Measurements from ENCODE around the gene UQCR11.

The UQCR11 gene

DNA sequence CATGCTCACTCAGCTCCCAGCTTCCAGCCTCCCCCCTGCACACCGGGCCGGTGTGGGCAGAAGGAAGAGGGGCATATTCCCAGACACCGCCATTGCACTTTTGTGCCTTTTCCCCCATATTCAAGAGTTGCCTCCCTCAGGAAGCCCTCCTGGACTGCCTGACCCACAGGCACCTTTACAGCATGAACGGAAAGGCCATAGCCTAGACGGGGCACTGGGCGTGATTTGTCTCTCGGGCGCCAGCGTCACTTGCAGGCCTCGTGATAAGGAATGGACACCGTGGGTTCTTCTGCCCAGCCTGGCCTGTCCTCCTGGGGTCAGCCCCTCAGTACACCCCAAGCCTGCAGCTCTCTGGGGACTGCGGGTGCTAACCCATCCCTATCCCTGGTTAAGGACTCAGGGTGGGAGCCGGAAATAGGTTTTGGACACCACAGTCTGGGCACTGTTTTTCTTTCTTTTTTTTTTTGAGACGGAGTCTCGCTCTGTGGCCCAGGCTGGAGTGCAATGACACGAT is 933 bp upstream of the UQCR11 start:
- Histone ChIP-seq H3K27ac (ENCODE audit: low read depth, low read length) (peak overlapping the region; percentile 88), H3K9me3 (ENCODE audit: control insufficient read depth, insufficient read depth, low read length) (no peaks in the 10 kb centered on the region), H3K27me3 (ENCODE audit: control insufficient read depth, low read length) (no peaks in the 10 kb centered on the region), H3K9me2 (replicated peaks; ENCODE audit: control insufficient read depth, low read length) (no peaks in the 10 kb centered on the region), H3K36me3 (ENCODE audit: control insufficient read depth, low read length) (peaks cover 47% of the 10 kb centered on the region), H3K4me3 (ENCODE audit: low read length) (peak overlapping the region; percentile 98), H3F3A (ENCODE audit: control insufficient read depth, insufficient read depth) (peaks cover 44% of the 10 kb centered on the region), H4K20me1 (ENCODE audit: control insufficient read depth, insufficient read depth, low read depth, low read length) (0 out of 2 replicates have a peak, but pooled peaks cover 3% of the 10 kb centered on the region), H3K4me1 (ENCODE audit: control insufficient read depth, low read length) (peaks cover 74% of the 10 kb centered on the region), H3K4me2 (ENCODE audit: low read length) (peak overlapping the region; percentile 99), H3K79me2 (ENCODE audit: control insufficient read depth, low read length) (peaks cover 41% of the 10 kb centered on the region)
- TF ChIP-seq, protein P1, sequence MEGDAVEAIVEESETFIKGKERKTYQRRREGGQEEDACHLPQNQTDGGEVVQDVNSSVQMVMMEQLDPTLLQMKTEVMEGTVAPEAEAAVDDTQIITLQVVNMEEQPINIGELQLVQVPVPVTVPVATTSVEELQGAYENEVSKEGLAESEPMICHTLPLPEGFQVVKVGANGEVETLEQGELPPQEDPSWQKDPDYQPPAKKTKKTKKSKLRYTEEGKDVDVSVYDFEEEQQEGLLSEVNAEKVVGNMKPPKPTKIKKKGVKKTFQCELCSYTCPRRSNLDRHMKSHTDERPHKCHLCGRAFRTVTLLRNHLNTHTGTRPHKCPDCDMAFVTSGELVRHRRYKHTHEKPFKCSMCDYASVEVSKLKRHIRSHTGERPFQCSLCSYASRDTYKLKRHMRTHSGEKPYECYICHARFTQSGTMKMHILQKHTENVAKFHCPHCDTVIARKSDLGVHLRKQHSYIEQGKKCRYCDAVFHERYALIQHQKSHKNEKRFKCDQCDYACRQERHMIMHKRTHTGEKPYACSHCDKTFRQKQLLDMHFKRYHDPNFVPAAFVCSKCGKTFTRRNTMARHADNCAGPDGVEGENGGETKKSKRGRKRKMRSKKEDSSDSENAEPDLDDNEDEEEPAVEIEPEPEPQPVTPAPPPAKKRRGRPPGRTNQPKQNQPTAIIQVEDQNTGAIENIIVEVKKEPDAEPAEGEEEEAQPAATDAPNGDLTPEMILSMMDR (IDR thresholded peaks at IDR 0.05; ENCODE audit: low read depth, low read length, poor library complexity, severe bottlenecking) = peak; percentile 6
- no peak for TF ChIP-seq EZH2phosphoT487 (IDR thresholded peaks at IDR 0.05; ENCODE audit: borderline replicate concordance, low read length)

DNA sequence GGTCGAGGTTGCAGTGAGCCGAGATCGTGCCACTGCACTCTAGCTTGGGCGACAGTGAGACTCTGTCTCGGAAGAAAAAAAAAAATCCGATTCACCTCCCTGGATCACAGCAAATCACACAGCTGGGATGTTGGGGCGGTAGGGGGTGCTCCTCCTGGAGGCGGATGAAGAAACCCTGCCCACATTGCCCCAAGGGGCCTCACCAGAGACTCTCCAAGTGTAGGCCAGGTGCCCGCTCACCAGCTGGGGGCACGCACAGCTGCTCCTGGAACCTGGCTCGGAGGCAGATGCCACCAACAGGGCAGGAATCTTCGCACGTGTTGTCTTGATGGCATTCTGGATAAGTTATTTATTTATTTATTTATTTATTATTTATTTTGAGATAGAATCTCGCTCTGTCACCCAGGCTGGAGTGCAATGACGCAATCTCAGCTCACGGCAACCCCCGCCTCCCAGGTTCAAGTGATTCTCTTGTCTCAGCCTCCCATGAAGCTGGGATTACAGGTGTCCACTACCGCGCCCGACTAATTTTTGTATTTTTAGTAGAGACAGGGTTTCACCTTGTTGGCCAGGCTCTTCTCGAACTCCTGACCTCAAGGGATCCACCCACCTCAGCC is 3.1 kb downstream of the UQCR11 start:
- Histone ChIP-seq H3K4me1 (ENCODE audit: control insufficient read depth, low read length) (peaks cover 56% of the 10 kb centered on the region), H3K27ac (ENCODE audit: low read depth, low read length) (no peak overlapping the region), H3K4me3 (ENCODE audit: low read length) (no peak overlapping the region), H3K79me2 (ENCODE audit: control insufficient read depth, low read length) (peaks cover 72% of the 10 kb centered on the region), H3F3A (ENCODE audit: control insufficient read depth, insufficient read depth) (peaks cover 20% of the 10 kb centered on the region), H3K4me2 (ENCODE audit: low read length) (no peak overlapping the region), H3K27me3 (ENCODE audit: control insufficient read depth, low read length) (no peaks in the 10 kb centered on the region), H3K9me2 (replicated peaks; ENCODE audit: control insufficient read depth, low read length) (no peaks in the 10 kb centered on the region), H3K36me3 (ENCODE audit: control insufficient read depth, low read length) (peaks cover 54% of the 10 kb centered on the region), H3K9me3 (ENCODE audit: control insufficient read depth, insufficient read depth, low read length) (no peaks in the 10 kb centered on the region), H4K20me1 (ENCODE audit: control insufficient read depth, insufficient read depth, low read depth, low read length) (0 out of 2 replicates have a peak, but pooled peaks cover 3% of the 10 kb centered on the region)
- TF ChIP-seq EZH2phosphoT487 (IDR thresholded peaks at IDR 0.05; ENCODE audit: borderline replicate concordance, low read length) = no peak
- TF ChIP-seq, protein P1 (IDR thresholded peaks at IDR 0.05; ENCODE audit: low read depth, low read length, poor library complexity, severe bottlenecking) = peak; percentile 43

DNA sequence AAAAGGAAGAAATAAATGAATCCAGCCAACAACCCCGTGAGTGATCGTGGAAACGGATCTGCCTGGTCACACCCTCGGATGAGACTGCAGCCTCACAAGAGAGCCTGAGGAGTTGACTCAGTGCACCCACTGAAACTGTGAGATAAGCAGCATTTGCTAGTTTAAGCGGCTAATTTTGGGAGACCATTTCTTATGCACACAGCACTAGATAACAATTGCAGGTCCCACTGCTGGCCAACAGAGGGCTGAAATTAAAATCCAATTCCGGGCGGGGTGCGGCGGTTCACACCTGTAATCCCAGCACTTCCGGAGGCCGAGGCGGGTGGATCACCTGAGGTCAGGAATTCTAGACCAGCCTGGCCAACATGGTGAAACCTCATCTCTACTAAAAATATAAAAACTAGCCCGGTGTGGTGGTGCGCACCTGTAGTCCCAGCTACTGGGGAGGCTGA is 3.6 kb downstream of the UQCR11 start:
- H3K27me3 ChIP-seq (ENCODE audit: control insufficient read depth, low read length) = no peaks in the 10 kb centered on the region
- peaks cover 56% of the 10 kb centered on the region for H3K4me1 ChIP-seq (ENCODE audit: control insufficient read depth, low read length)
- no peak overlapping the region for H3K27ac ChIP-seq (ENCODE audit: low read depth, low read length)
- peaks cover 57% of the 10 kb centered on the region for H3K36me3 ChIP-seq (ENCODE audit: control insufficient read depth, low read length)
- no peak overlapping the region for H3K4me3 ChIP-seq (ENCODE audit: low read length)
- H3F3A ChIP-seq (ENCODE audit: control insufficient read depth, insufficient read depth) = peaks cover 18% of the 10 kb centered on the region
- no peak overlapping the region for H3K4me2 ChIP-seq (ENCODE audit: low read length)
- TF ChIP-seq, protein P1 (IDR thresholded peaks at IDR 0.05; ENCODE audit: low read depth, low read length, poor library complexity, severe bottlenecking) = peak; percentile 45
- TF ChIP-seq EZH2phosphoT487 (IDR thresholded peaks at IDR 0.05; ENCODE audit: borderline replicate concordance, low read length) = no peak
- H3K79me2 ChIP-seq (ENCODE audit: control insufficient read depth, low read length) = peaks cover 72% of the 10 kb centered on the region
- H3K9me3 ChIP-seq (ENCODE audit: control insufficient read depth, insufficient read depth, low read length) = no peaks in the 10 kb centered on the region
- H3K9me2 ChIP-seq (replicated peaks; ENCODE audit: control insufficient read depth, low read length) = no peaks in the 10 kb centered on the region
- H4K20me1 ChIP-seq (ENCODE audit: control insufficient read depth, insufficient read depth, low read depth, low read length) = 0 out of 2 replicates have a peak, but pooled peaks cover 3% of the 10 kb centered on the region
